ENCODE data around the gene EZR.

EZR gene

GRCh38 chr6:158816803-158817727 is 2.1 kb downstream of the EZR start:
- DNase-seq = peak; percentile 51

GRCh38 chr6:158816329-158816728 is 2.8 kb downstream of the EZR start:
- no peak for DNase-seq

- no peak for DNase-seq
These were observed 3.3 kb downstream of the EZR start for GRCh38 chr6:158815907-158816306.

- DNase-seq = no peak
These were observed 3.8 kb downstream of the EZR start for GRCh38 chr6:158815379-158815724.

GRCh38 chr6:158813032-158813431 is 6.1 kb downstream of the EZR start:
- no peak for DNase-seq

- no peak for DNase-seq
These were observed 6.6 kb downstream of the EZR start for GRCh38 chr6:158812611-158813010.

- DNase-seq = no peak
These were observed 8.7 kb downstream of the EZR start for GRCh38 chr6:158810155-158811095.

GRCh38 chr6:158808941-158809678 is 10.1 kb downstream of the EZR start:
- DNase-seq = no peak

GRCh38 chr6:158808442-158808833 is 10.7 kb downstream of the EZR start:
- no peak for DNase-seq

- DNase-seq = no peak
These were observed 11.4 kb downstream of the EZR start for GRCh38 chr6:158807515-158808441.

GRCh38 chr6:158805698-158806377 is 13.3 kb downstream of the EZR start:
- DNase-seq = no peak

- DNase-seq = no peak
These were observed 15.0 kb downstream of the EZR start for GRCh38 chr6:158804207-158804606.

GRCh38 chr6:158803733-158804143 is 15.4 kb downstream of the EZR start:
- no peak for DNase-seq

GRCh38 chr6:158801655-158802294 is 17.4 kb downstream of the EZR start:
- DNase-seq = peak; percentile 49

GRCh38 chr6:158799051-158799792 is 19.9 kb downstream of the EZR start:
- no peak for DNase-seq

- DNase-seq = no peak
These were observed 20.9 kb downstream of the EZR start for GRCh38 chr6:158798311-158798710.

GRCh38 chr6:158797331-158798310 is 21.5 kb downstream of the EZR start:
- no peak for DNase-seq

GRCh38 chr6:158796353-158796752 is 22.8 kb downstream of the EZR start:
- DNase-seq = no peak

- no peak for DNase-seq
These were observed 23.7 kb downstream of the EZR start for GRCh38 chr6:158795516-158795915.
